Measurements from ENCODE around the gene OR7C1.
A peak's percentile ranks its signal among the peaks of the same experiment; 100 is the strongest.
"Not testable (repeated sequence)": the region's sequence is repeated elsewhere in the genome, so short reads cannot be mapped to it uniquely, and the experiment has no call there.

Gene OR7C1

DNA sequence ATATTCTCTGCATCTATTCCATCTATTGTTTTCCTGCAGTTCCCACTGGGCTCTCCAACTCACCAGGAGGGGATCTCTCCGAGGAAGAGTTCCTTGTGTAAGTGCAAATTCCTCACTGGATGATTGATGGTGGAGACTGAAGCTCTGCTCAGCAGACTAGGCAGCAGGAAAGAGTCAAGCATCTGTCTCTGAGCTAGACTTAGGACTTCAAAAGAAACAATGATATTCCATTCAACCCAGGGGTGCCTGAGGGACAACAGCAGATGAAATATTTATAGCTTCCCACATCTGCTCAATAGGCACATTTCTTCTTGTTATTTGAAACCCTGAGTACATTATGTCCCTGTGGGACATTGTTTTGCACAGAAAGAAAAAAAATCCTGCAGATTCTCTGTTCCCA is at the start of gene OR7C1, which contains the start of gene OR7A5:
TSS of gene OR7C1 (minus strand) at position 175 of the 400 bp plus-strand sequence. CDS start 35,049 bp downstream, outside the sequence.
TSS of gene OR7A5 (minus strand) at position 175 of the 400 bp plus-strand sequence. CDS start 6,944 bp downstream, outside the sequence.
- DNase-seq: no peak

DNA sequence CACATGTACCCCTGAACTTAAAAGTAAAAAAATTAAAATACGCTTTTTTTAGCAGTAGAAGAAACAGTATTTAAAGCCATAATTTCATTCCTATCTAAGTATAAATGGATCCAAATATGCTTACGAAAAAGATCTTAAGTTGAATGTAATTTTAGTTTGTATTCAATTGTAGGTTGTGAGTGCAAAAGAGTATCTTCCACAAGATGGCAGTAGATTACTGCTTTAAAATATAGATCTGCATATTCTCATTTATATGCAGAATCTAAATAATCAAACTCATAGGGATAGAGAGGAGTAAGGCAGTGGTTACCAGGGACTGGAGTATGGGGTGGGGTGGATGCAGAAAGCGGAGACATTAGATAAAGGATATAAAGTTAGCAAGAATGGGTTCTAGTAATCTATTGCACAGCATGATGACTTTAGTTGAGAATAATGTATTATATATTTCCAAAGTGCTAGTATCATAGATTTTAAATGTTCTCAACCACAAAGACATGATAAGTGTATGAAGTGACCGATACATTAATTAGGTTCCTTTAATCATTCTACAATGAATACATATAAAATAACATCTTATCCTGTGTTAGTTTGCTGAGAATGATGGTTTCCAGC is 36.7 kb upstream of the OR7C1 start:
- peak; percentile 38 to 58 for DNase-seq

DNA sequence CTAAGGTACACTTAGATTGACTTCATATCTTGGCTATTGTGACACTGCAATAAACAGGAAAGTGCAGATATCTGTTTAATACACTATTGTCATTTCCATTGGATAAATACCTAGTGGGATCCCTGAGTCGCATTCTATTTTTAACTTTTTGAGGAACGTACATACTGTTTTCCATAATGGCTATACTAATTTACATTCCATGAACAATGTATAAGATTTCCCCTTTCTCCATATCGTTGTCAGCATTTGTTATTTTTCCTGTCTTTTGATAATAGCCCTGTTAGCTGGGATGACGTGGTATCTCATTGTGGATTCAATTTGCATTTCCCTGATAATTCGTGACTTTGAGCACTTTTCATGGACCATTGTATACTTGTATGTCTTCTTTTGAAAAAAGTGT is 33.5 kb upstream of the OR7C1 start:
- no peak for DNase-seq

DNA sequence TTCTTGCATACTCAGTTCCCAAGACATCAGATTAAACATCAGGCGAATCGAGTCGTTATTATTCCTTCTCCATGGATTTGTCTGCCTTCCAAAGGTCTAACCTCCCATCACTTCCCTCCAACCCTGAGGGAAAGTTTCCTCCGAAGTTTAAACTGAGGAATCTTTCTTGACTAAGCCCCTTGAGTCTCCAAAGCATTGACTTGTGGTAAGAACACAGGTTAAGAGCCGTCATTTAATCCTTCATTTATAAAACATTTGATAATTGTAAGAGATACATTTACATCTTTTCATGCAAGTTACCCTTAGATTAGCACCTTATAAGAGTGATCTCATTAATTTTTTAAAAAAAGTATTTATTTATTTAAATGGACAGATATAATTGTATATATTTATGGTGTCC is 13.8 kb upstream of the OR7C1 start, which contains the start of gene OR7A10:
TSS of gene OR7A10 (minus strand) at position 101 of the 400 bp plus-strand sequence. CDS start 7,045 bp downstream, outside the sequence.
- no peak for DNase-seq

DNA sequence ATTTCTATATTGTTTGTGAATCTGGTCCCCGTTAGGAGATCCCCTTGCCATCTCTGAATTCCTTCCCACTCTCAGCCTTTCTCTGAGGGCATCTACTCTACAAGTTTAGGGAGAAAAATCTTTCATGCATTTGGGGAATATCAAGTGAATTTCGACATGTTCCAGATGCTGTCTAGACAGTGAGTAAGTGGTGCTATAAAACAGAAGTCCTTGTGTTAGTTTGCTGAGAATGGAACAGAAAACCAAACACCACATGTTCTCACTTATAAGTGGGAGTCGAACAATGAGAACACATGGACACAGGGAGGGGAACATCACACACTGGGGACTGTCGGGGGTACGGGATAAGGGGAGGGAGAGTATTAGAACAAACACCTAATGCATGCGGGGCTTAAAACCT is 8.6 kb upstream of the OR7C1 start:
- DNase-seq: no peak

DNA sequence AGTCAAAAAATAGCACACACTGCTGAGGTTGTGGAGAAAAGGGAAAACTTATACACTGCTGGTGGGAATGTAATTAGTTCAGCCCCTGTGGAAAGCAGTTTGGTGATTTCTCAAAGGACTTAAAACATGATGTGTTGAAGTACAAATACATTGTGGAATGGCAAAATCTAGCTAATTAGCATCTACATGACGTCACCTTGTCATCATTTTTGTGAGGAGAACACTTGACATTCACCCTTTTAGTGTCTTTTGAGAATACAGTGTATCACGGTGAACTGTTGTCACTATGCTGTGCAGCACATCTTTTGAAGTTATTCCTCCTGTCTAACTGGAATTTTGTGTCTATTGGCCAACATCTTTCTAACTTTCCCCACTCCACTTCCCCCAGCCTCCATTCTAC is 8.2 kb upstream of the OR7C1 start:
- no peak for DNase-seq

DNA sequence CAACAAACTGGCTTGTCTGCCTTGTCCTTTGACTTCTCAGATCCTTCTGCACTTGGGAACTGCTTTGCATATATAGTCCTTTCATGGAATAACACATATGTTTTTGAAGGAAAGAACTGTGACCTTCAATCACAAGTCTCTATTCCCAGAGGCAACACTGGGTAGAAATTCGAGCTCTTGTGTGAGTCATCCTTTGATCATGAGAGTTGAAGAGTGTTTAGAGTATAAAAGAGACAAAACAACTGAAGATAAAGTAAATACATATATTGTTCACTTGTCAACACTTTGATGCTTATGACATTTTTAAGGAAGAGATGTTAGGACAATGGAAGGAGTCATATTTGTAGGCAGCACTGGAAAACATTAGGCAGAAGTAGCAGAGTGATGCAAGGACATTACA is 5.2 kb upstream of the OR7C1 start:
- DNase-seq: no peak

DNA sequence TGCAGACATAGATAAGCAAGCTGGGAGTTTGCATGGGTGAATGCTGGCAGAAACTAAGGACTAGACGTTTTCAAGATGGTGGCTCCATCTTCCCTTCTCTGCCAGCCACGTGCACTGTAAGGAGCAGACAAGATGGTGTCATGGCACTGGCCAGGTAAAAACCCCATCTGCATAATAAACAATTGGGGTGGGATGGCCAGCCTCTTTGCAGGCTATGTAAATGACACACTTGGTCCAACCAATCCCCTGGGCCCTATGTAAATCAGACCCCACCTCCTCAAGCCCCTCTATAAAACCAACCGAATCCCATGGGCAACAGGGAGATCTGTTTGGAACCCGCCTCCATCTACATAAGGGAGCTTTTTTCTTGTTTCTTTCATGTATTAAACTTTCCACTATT is 2.4 kb upstream of the OR7C1 start:
- no peak for DNase-seq

DNA sequence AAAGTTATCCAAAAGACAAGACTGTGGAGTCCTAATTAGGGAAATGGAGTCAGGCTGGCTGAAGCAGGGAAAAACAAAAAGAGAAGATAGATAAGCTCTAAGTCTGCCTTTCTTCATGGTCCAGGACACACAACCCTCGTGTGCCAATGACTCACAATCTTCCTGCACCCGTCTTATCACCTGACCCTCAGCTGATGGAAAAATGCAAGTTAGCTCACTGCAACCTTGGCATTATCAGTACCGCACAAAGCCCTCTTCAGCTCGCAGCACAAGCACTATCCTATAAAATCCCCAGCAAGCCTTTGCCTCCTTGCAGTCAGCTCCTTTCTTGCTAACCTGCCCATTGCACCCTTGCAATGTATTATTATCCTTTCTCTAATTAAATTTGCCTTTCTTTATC is 4.3 kb downstream of the OR7C1 start:
- no peak for DNase-seq

DNA sequence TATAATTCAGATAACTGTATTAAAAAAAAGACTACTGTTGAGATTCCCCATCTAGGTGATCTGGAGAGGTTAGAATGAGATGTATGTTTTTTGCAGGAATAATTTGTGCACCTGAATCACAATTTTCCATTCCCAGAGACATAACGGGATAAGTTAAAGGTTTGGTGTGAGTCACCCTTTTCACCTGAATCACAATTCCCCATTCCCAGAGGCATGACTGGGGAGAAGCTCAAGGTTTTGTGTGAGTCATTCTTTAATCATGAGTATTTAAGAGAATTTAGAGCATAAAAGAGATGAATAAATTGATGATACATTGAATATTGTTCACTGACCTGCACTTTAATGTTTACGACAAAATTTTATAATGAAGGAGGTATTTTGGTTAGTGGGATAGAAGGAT is 9.0 kb downstream of the OR7C1 start:
- no peak for DNase-seq

DNA sequence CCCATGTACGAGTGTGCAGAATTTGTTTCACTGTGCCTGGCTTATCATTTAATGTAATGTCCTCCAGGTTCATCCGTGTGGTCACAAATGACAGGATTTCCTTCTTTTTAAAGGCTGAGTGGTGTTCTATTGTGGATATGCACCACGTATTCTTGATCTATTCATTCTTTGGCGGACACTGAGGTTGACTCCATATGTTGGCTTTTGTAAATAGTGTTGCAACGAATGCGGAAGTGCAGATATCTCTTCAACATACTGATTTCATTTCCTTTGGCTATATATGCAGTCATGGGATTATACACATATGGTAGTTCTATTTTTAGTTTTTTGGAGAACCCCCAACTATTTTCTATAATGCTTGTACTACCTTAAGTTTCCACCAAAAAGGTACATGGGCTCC is 13.0 kb downstream of the OR7C1 start:
- no peak for DNase-seq

DNA sequence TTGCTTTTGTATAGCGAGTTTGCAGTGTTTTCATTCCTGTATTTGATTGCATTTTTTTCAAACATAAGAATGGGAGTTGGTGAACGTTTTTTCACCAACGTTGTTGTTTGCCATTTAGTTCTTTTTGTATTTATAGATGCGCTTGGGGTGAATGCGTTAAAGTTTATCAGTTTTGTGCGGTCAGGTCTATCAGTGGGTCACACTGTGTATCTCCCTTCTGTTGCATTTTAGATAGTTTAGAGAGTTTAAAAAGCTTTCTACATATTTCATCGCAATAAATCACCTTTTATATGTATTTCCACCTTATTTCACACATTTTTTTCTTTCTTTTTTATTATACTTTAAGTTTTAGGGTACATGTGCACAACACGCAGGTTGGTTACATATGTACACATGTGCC is 16.4 kb downstream of the OR7C1 start:
- DNase-seq: no peak

DNA sequence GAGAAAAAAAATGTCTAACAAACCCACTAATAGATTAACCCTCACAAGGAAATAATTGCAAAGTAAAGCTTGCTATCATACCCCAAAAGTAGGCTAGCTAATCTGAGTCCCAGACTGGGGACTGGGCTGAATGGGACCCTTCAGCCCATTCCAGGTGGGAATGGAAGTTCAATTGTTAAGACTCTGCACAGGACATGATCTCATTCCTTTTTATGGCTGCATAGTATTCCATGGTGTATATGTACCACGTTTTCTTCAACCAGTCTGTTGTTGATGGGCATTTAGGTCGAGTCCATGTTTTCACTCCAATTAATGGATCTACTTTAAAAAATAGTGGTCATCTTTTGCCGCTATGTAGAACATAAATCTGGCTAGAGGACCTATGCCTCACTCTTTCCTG is 17.9 kb downstream of the OR7C1 start:
- no peak for DNase-seq

DNA sequence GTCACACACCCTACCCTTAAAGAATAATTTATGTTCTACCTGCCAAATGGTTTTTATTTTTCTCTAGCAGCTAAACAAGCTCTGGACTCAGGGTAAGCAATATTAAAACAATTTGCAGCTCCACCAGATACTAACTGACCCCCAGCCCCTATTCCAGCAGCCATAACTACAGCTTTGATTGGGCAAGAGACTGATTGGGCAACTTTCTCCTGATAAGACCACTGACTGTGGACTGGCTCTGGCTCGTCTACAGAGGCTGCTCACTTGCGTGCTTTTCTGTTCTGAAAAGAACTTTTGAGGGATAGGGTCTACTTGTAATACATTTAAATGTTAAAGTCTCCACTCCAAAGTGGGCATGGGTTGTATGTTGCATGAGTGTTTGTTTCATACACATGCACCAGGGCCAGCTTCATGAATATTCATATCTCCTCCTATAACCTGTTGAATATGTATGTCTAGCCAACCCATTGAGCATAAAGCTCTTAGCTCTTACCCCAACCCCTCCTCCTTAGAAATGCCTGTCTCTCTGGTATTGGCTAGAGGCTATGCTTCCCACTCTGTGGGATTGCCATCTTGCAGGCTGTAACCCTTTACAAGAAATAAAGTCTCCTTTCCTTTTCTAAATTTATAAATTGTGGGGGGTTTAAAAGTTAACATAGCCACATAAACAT is 19.9 kb downstream of the OR7C1 start:
- no peak for DNase-seq

DNA sequence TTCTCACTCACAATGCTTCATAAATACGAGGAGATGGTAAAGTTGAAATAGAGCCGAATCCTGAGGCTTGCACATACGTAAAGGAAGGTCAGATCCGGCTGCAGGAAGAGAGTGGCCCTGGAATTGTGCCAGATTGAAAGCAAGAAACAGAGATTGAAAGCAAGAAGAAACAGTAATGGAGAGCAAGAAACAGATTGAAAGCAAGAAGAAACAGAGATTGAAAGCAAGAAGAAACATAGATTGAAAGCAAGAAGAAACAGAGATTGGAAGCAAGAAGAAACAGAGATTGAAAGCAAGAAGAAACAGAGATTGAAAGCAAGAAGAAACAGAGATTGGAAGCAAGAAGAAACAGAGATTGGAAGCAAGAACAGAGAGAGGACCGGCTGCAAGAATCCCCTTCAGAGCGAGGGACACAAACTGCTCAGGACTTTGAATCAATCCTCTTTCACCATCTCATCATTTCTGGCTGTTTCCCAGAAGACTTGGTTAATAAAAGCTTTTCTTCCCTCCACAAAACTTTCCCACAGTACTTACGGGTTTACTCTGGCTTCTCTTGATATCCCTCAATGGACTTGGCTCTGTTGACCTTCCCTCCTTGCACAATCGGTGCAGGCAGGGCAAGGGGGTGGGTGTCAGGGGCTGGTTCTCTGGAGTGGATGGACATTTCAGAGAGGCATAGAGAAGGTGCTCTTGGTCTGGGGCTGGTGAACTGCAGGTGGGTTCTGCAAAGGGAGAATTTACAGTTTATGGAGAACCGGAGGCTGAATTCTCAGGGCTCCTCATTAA is 25.5 kb downstream of the OR7C1 start:
- no peak for DNase-seq

DNA sequence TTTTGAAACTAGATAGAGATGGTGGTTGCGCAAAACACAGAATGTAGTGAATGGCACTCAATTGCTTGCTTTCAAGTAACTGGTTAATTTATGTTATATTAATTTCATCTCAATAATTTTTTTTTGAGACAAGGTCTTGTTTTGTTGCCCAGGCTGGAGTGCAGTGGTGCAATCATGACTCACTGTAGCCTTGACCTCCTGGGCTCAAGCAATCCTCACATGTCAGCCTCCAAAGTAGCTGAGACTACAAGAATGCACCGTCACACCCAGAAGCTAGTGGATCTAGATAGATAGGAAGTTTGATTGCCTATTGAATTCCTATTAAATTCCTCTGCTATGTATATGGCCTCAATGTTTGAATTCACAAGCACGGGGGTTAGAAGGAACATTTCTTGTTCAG is 30.2 kb downstream of the OR7C1 start:
- no peak for DNase-seq

DNA sequence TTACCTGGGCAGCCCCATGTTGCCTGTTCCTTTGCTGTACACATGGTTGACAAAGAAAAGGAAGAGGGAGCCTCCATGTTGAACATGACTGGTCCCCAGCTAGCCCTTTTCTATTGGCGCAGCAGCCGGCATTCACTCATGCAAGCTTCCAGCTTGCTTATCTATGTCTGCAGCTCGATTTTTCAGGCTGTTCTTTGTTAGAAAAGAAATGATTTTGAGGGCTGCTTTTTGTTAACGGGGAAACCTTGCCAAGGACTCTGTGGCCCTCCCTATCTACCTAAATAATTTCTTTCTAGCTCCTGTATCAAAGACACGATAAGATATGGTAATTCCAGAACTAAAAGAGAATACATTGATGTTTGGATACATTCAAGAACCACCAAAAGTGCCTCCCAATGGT is 36.2 kb downstream of the OR7C1 start:
- no peak for DNase-seq

DNA sequence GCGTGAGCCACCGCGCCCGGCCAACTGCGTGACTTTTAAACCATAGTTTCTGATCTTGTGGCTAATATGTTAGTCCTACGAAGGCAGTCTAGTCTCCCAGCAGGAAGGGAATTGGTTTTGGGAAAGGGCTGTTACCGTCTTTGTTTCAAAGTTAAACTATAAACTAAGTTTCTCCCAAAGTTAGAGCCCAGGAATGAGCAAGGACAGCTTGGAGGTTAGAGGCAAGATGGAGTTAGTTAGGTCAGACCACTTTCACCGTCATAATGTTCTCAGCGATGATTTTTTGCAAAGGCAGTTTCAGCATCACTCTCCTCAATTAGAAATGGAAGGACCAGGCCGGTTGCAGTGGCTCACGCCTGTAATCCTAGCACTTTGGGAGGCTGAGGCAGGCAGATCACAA is 39.0 kb downstream of the OR7C1 start:
- DNase-seq: no peak

DNA sequence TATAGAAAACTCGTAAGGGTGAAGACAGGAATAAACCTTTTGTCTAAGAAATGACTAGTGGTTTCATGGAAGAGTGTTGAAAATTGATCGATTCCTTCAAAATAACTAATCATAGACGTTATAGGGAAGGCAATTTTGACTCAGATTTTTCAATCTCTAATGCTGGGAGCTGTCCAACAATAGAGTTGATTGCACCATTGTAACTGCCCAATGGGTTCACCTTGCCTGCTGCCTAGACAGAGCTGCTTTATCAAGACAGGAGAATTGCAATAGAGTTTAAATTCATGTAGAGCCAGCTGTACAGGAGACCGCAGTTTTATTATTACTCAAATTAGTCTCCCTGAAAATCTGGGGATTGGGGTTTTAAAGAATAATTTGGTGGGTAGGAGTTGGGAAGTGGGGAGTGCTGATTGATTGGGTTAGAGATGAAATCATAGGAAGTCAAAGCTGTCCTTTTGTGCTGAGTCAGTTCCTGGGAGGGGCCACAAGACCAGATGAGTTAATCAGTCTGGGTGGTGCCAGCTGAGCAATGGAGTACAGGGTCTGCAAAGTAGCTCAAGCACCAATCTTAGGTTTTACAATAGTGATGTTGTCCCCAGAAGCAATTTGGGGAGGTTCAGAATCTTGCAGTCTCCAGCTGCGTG is 39.8 kb downstream of the OR7C1 start:
- DNase-seq: no peak

DNA sequence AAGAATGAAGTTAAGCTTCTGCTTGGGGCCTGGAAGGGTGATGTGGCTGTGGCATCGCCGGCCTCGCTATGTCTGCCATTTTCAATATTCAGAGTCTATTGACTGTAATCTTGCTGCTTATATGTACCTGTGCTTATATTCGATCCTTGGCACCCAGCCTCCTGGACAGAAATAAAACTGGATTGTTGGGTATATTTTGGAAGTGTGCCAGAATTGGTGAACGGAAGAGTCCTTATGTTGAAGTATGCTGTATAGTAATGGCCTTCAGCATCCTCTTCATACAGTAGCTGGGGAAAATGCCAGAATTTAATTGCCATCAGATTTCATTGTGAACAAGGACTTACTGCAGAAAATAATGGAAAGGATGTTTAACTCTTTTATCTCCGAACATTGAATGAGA is 42.7 kb downstream of the OR7C1 start:
- not testable (repeated sequence) for DNase-seq

DNA sequence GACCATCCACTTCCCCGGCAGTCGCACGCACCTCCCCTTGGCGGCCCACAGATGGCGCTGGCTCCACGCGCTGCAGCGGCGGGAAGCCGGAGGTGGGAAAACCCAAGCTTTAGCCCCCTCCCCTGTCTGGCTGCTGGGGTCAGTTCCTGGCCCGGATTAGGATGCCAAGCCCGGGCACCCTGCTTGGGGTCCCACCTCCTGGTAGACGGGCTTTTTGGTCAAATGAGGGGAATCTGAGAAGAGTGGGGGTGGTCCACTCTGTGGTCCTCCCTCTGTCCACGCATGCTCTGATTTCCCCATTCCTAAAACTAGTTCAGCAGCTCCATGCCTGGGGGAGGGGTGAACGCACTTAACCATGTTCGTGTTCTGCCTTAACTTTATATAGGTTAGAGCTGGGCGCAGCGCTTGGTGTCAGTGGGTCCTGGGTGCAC is 48.5 kb downstream of the OR7C1 start:
- no peak for DNase-seq

DNA sequence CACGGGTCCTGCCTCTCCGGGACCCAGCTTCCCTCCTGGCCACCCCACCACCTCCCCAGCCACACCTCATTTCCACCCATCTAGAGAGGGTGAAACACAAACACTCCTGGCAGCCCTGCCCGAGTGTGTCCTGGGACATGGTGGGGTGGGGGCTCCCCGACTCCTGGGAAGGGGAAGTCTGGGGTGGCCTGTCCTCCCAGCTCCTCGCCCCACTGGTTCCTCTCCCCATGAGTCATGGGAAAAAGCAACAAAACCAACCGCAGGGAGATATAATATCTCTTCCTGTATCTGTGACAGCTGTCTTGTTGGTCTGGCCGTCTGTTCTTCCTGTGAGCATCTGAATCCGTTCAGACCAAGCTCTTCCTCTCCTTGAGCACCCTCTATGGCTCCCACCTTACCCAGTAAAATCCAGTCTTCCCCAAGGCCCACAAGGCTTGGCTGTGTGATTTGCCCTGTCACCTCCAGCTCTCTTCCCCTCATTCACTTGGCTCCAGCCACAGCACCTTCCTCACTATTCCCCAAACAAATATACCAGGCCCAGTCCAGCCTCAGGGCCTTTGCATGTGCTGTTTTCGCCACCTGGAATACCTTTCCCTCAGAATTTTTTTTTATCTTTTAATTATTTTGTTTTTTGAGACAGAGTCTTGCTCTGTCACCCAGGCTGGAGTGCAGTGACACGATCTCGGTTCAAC is 49.7 kb downstream of the OR7C1 start:
- peak; percentile 99 for DNase-seq

DNA sequence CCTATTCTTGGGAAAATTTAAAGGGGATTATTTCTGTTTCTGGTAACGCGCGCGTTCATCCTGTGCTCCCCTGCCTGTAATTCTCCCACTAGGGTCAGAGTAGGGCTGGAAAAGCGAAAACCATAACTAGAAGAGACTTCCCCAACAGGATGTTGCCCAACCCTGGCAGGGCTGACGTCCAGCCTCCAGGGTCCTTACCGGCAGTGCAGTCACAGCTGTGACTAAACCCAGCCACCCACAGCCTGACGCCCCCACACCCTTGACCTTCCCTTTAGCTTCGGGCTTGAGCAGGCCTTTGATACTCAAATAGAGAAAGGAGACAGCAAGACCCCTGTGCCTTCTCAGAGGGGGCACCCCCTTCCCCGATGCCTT is 50.3 kb downstream of the OR7C1 start:
- peak; percentile 48 to 52 for DNase-seq

Data from Kasumi-1 (cell line).